ENCODE results near the gene AP5B1. TPM values are rescaled to one million over a fixed set of nuclear protein-coding genes. Genes with fewer than 3 reads are reported as not detected.

The AP5B1 gene
- total RNA-seq, 1 experiment from 2014 or later, result 9.4 TPM

DNA sequence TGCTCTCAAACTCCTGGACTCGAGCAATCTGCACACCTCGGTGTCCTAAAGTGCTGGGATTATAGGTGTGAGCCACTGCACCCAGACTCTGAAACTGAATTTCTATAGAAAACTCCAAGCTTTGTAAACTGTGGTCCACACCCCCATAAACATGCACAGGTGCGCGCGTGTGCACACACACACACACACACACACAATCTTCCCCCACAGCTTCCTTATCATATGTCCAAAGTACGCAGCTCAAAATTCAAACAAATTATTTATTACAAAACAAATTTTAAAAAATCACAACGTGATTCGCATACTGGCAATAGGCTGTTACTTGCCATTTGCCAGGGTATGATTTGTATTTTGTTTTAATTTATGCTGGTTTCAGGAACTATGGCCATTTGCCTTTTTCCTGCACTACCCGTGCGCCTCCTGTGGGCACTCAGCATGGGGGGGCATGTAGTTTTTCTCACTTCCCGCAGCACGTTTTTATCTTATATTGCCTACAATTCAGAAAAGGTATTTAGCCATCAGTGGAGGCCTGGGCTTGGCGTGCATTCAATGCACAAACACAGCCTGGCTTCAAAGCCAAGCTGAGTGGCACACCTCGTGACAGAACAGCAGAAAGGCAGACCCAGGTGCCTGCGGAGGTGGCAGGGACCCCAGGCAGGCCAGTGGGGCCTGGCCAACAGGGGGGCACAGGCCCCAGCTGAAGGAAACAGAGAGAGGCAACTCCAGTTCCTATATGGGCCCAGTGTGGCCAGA lies 42.2 kb upstream of the AP5B1 start:
- Histone ChIP-seq H4K20me1 (ENCODE audit: control insufficient read depth, insufficient read depth, insufficient read length) (no peaks in the 10 kb centered on the region), H2AK5ac (ENCODE audit: insufficient read length, low read length) (no peak overlapping the region)

More for the DNA sequence above, 42.2 kb upstream of the AP5B1 start:
- Histone ChIP-seq H2BK5ac (ENCODE audit: insufficient read length, low read length) (no peak overlapping the region), H4K91ac (ENCODE audit: insufficient read length, low read depth, low read length) (no peak overlapping the region), H3K23me2 (ENCODE audit: insufficient read length, low read depth, low read length, poor library complexity, severe bottlenecking) (peaks cover under 1% of the 10 kb centered on the region), H3K4ac (ENCODE audit: low read depth, low read length) (no peak overlapping the region), H2AFZ (ENCODE audit: low read length) (no peak overlapping the region), H3K23ac (ENCODE audit: insufficient read length, low read depth, low read length) (no peak overlapping the region), H2BK12ac (ENCODE audit: insufficient read length, low read depth, low read length) (no peak overlapping the region), H3K9me3 (ENCODE audit: control insufficient read depth, low read depth, low read length) (no peaks in the 10 kb centered on the region), H2BK15ac (ENCODE audit: low read depth, low read length) (no peak overlapping the region), H3K79me1 (ENCODE audit: insufficient read depth, low read depth, low read length, poor library complexity, severe bottlenecking) (no peaks in the 10 kb centered on the region), H3K79me2 (ENCODE audit: insufficient read depth, low read length) (no peaks in the 10 kb centered on the region), H4K8ac (replicated peaks; ENCODE audit: insufficient read length, low read depth, low read length) (no peak overlapping the region), H3K18ac (ENCODE audit: insufficient read length, low read depth, low read length) (no peak overlapping the region), H3K9ac (ENCODE audit: extremely low read depth, insufficient read length, low read length) (no peak overlapping the region), H3K4me2 (ENCODE audit: insufficient read depth, insufficient read length, low read length) (no peak overlapping the region), H3T11ph (ENCODE audit: low read length) (no peak overlapping the region), H3K56ac (ENCODE audit: insufficient read length, low read depth, low read length) (no peak overlapping the region), H3K14ac (ENCODE audit: insufficient read depth, low read length) (no peak overlapping the region), H3K27ac (ENCODE audit: insufficient read length, low read depth, low read length) (no peak overlapping the region), H3K27me3 (ENCODE audit: insufficient read depth, low read length) (no peaks in the 10 kb centered on the region), H2BK20ac (ENCODE audit: low read depth, low read length, poor library complexity, severe bottlenecking) (no peak overlapping the region), H4K5ac (ENCODE audit: insufficient read length, low read depth, low read length) (no peak overlapping the region), H3K4me1 (ENCODE audit: insufficient read depth, low read length) (no peaks in the 10 kb centered on the region), H2BK120ac (ENCODE audit: low read depth, low read length, poor library complexity, severe bottlenecking) (no peak overlapping the region)
- 100% methylated on average over 1 of the region's 15 CpGs for WGBS (ENCODE audit: extremely low coverage, insufficient read length, low lambda C conversion rate)
- TF ChIP-seq, protein P1, sequence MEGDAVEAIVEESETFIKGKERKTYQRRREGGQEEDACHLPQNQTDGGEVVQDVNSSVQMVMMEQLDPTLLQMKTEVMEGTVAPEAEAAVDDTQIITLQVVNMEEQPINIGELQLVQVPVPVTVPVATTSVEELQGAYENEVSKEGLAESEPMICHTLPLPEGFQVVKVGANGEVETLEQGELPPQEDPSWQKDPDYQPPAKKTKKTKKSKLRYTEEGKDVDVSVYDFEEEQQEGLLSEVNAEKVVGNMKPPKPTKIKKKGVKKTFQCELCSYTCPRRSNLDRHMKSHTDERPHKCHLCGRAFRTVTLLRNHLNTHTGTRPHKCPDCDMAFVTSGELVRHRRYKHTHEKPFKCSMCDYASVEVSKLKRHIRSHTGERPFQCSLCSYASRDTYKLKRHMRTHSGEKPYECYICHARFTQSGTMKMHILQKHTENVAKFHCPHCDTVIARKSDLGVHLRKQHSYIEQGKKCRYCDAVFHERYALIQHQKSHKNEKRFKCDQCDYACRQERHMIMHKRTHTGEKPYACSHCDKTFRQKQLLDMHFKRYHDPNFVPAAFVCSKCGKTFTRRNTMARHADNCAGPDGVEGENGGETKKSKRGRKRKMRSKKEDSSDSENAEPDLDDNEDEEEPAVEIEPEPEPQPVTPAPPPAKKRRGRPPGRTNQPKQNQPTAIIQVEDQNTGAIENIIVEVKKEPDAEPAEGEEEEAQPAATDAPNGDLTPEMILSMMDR (conservative IDR thresholded peaks at IDR 0.05), result no peak
- H3K27me3 Mint-ChIP-seq (ENCODE audit: low read depth), result peaks cover 1% of the 10 kb centered on the region; the same call in 1 of the 2 replicates
- no peak for DNase-seq
- H3K9me3 Mint-ChIP-seq, result no peaks in the 10 kb centered on the region; a peak in 1 of 5 replicates
- no peaks in the 10 kb centered on the region for H3K4me1 Mint-ChIP-seq
- H3K36me3 Mint-ChIP-seq (ENCODE audit: insufficient read depth in 1 of 3, low read depth in 3 of 3), result no peaks in the 10 kb centered on the region; a peak in 1 of 7 replicates
- H3K4me3 Mint-ChIP-seq, result no peak overlapping the region
- H3K27ac Mint-ChIP-seq, result peak overlapping the region in 1 of 3 experiments; percentile 62; a peak in 1 of 7 replicates
